ENCODE data around the gene CD8A.

DNA sequence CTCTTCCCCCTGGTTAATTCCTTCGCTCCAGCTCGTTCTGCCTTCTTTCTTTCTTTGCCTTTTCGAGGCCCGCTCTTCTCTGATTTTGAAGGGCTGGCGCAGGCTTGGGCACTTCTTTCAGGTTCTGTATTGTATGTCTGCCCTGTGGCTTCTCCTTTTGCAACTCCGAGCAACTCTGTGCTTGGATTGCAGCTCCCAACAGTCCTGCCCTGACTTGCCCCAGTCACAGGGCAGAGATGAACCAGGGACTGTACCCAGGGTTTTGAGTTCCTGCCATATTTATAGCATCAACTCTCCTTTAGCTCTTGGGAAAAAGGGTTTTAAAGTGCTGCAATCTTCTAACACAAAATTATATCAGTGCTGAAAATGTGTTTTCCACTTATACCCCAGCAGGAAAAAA, 31.1 kb upstream of the CD8A start:
- TF ChIP-seq POLR2A (IDR thresholded peaks at IDR 0.05; ENCODE audit: low read depth, low read length) (no peak), POLR2AphosphoS5 (IDR thresholded peaks at IDR 0.05; ENCODE audit: low read depth, low read length) (no peak)

Measured in GM12892 (cell line).